HG03196 (cell line): ENCODE measurements around the gene LDLRAD4.
"Not testable (repeated sequence)": the region's sequence is repeated elsewhere in the genome, so short reads cannot be mapped to it uniquely, and the experiment has no call there.

Experiments
- ATAC-seq: cut with Tn5 transposase; IDR thresholded peaks from one replicate; pipeline ENCODE4 v1.9.1; 2021; ENCODE audit not compliant: unreplicated experiment

LDLRAD4 gene

DNA sequence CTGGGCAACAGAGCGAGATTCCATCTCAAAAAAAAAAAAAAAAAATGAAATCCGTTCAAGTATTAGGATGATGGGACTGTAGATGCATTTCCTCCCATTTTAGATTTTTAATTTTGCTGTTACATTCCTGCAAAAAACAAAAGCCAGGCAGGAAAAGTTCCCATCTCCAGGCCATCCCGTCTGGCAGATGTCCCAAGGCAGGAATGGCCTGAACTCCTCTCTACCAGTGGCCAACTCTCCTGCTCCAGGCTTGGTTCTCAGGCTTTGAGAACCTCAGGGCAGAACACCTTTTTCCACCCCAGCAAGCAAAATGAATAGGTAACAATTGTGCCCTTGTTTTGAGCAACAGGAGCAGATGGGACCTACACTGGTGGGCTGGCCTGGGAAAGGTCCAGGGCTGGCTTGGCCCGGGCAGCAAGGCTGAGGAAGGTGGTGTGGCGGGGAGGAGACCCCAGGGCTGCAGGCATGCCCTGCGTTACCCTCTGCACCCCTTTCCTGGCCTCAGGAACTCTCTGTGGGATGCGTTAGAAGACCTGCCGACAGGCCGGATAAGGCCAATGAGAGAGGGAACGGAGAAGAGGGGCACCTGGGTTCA, 421.8 kb downstream of the LDLRAD4 start:
- no peak for ATAC-seq

DNA sequence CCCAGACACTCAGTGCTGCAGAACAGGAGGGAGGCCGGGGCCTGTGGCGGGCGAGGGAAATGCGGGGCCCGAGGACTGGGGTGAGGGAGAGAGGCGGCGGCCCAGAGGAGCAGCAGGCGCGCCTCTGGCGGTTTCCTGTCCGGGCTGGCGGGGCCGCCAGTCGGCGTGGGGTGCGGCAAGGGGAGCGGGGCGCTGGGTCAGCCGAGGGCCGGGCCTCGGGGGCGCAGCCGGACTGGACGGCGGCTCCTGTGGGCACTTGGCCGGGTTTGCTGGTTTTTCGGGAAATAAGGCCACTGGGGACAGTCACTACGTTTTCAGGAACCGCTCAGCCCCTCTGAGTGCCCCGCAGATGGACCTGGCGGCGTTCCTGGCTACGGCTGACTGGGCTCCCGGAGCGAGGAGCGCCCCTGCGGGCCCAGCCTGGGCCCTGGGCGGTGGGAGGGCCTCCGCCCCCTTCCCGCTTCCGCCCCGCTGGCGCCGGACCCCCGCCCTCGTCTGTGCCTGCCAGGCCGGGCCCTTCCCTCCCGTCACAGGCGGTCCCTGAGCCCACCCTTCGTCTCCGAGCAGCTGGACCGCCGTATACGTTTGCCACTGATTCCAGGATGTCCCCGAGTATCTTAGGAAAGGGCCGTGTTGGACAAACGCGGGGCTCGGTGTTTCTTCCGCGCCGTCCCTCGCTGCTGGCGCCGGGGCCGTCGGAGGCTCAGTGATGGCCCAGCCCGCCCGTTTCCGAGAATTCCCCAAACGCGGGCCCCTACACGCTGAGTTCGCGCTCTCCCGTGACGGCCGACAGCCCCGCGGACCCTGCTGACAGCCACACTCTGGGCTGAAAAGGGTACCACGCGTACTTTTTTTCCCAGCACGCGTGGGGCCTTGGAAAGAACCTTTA, 423.2 kb downstream of the LDLRAD4 start:
- ATAC-seq: no peak

DNA sequence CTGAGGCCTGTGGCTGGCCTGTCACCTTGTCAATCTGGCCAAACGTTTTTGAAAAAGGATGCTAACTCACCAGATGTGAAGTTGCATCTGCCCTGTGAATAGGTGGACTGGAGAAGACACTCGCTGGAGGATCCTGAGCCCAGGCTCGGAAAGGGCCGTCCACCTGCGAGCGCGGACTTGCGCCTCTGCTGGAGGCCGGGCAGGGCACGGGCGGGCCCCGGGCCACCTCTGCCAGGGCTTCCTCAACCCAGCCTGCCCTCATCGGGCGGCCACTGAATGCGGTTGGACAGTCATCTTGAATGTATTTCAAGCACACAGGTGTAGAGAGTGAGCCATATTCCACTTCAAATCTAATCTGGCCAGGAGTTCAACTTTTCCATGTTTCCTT, 423.9 kb downstream of the LDLRAD4 start:
- ATAC-seq: no peak

GRCh38 chr18:13643261-13643751, 424.7 kb downstream of the LDLRAD4 start:
- ATAC-seq: no peak

DNA sequence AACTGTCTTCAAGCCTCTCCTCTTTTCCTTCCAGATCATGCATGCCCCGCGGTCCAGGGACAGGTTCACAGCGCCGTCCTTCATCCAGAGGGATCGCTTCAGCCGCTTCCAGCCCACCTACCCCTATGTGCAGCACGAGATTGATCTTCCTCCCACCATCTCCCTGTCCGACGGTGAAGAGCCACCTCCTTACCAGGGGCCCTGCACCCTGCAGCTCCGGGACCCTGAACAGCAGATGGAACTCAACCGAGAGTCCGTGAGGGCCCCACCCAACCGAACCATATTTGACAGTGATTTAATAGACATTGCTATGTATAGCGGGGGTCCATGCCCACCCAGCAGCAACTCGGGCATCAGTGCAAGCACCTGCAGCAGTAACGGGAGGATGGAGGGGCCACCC, 426.5 kb downstream of the LDLRAD4 start:
- no peak for ATAC-seq

- ATAC-seq: no peak
These were observed 428.1 kb downstream of the LDLRAD4 start for GRCh38 chr18:13646633-13647032.

DNA sequence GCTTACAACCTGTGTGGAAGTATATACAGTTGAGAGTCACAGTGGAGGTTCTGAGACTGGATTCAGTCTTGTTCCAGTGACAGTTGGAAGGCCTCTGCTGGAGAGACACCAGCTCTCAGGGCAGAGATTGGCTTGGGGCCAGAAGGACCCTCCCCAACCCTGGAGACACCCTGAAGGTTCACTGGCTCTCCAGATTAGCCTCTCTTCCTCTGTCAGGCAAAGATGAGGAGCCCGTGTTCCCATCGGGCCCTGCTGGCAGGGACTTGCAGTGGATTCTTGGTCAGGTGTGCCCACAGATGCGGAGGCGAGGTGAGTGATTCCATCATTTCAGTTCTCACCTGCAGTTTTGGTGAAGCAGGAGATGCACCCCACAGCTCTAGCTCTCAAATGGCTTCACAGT, 429.2 kb downstream of the LDLRAD4 start:
- ATAC-seq: no peak

DNA sequence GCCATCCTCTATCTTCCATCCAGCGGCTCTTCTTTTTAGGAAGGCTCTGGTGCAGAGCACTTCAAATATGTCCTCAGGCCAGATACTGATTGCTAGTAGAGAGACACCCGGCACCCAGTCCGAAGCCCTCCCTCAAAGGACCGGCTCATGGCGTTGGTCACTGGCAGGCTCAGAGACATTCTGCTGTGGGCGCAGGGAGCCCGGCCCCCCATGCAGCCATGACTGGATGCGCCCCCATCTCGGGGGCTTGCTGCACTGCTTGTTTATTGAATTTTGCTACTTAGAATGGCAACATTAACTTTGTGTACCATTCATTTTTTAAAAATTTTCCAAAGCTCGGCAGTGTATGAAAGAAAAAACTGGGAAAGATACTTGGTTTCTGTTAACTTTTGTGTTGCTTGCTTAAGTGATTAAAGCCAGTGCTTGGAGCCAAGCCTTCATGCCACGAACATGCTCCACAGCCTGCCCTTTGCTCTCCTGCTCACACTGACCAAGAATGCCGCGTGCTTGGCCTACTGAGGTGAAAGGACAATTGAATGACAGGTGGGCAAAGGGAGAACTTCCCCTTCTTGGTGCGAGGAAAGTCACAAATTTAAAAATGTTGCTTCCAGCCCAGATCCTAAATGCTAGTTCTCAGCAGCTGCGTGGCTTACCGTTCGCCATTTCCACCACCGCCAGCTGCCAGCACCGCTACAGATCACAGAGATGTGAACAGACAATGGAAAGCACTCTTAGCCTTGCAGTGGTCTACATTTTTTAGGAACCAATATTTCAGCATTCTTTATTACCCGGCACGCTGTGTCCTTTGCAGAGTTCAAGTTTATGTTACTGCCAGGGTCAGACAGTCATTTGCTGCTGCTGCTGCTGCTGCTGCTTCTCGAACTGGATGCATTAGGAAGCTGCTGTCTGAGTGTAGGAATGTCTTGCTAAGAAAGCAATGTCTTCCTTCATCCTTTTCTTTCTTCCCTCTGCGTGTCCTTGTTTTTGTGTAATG, 431.1 kb downstream of the LDLRAD4 start:
- no peak for ATAC-seq

DNA sequence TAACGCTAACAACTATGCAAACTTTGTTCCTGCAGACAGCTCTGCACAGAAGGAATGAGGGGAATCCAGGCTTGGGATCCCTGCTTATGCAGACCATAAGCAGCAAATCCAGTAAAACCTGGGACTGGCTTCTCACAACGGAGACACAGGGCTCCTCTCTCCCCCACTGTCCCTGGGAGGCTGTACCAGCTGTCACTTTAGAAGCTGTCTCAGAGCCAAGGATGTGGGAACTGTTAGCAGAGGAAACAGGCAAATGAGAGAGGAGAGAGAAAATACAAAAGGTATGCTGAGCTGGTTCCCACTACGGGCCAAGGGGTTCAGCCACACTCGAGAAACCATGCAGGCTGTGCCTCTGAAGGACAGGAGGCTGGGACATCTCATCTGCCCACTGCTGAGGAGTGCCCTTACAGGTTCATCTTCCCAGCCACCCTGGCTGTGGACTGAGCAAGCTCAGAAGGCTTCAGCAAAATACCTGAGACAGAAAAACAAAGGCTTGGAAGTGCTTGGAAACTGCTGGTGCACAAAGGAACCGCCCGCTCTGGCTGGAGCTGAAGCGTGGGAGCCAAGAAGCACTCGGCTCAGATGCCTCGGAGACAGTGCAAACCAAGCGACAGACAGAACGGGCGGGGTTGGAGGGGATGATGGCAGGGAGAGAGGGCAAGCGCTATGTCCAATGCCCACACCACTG, 435.3 kb downstream of the LDLRAD4 start:
- no peak for ATAC-seq

DNA sequence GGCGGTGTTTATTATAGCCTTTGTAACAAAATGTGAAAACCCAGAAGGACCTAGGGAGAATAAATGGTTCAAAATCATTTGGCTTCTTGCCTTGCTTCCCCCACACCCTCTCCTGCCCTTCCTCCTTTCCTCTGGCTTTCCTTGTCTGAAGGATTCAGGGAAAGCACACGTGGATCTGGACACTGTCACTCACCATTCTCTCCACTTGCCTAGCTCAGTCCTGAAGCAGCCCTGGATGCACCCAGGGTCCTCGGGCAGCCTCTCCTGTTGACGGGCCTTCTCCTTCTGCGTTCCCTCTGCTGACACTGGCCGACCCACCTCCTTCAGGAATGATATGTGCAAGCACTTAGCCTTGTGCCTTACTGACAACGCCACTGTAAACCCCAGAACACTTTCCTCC, 439.4 kb downstream of the LDLRAD4 start:
- no peak for ATAC-seq

- no peak for ATAC-seq
These were observed 440.1 kb downstream of the LDLRAD4 start for GRCh38 chr18:13658436-13659204.

DNA sequence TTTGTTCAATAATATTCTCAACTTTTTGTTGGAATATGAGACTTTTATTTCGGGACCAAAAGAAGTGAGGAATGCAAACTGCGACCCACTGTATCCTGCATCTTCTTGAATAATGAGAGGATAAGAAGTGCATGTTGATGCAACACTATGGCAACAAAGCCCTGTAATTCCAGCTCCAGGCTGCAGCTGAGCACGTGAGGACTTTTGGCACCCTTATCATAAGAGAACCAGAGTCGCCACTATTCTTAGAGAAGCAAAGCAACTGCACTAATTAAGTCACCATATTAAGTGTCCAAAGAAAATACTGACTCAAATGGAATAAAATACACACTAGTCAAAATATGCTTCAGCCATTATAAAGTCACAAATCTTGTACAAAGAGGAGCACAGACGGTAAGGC, 441.9 kb downstream of the LDLRAD4 start:
- no peak for ATAC-seq

DNA sequence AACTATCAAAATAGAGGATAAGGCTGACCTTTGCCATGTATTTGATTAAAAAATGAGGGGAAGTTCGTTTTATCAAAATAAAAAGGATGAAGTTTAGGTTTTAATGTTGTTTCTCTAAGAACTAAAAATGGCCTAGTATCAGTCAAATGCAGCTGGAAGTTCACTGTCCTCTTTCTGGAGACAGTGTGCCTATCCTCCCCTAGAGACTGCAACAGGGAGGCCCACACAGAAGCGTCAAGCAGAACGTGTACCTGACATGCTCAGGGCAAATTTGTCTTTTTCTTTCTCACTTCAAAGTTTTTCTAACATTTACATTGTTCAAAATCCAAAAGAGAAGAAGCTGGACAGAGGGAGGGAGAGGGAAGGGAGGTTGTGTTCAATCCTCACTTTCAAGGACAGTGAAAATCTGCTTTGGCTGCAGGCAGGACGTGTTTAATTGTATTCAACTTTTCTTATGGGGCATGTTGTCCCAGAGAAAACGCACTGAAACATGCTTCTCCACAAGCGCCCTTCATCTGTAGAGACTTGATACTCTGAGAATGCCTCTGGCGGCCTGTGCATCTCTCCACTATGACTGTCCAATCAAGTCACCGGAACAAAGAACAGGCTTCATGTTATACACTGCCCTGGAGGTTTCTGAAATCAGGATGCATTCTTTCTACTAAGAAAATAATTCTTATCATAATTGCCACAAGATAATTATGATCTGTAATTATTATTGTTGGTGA, 442.7 kb downstream of the LDLRAD4 start:
- no peak for ATAC-seq

- ATAC-seq: no peak
These were observed 443.3 kb downstream of the LDLRAD4 start for GRCh38 chr18:13661779-13662256.

DNA sequence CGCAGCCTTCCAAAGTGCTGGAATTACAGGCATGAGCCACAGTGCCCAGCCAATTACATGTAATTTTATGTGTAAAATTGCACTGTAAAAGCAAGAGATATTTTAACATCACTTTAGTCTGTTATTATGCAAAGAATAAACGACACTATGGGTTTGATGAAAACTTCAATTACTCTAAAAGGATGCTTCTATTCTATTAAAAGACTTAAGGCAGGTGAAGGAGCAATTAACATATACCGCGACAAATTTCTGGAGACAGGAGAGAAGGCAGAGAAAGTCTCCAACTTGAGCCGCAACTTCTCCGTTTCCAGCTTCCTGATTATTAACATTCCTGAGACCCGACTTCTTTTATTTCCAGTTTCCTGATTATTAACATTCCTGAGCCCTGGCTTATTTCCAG, 454.1 kb downstream of the LDLRAD4 start:
- ATAC-seq: no peak

DNA sequence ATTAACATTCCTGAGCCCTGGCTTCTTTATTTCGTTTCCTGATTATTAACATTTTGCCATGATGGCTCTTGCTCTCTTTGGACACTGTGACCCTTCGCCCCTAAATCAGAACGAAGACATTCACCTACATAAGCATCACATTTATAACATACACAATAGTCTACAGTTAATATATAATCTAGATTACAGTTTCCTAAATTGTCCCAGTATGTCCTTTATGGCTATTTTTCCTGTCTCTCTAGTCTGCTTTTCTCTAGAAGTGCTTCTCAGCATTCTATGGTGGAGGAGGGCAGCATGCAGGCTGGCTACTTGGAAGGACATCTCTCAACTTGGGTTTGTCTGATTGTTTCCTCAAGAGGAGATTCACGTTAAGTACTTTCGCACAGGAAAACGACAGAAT, 457.9 kb downstream of the LDLRAD4 start:
- no peak for ATAC-seq

DNA sequence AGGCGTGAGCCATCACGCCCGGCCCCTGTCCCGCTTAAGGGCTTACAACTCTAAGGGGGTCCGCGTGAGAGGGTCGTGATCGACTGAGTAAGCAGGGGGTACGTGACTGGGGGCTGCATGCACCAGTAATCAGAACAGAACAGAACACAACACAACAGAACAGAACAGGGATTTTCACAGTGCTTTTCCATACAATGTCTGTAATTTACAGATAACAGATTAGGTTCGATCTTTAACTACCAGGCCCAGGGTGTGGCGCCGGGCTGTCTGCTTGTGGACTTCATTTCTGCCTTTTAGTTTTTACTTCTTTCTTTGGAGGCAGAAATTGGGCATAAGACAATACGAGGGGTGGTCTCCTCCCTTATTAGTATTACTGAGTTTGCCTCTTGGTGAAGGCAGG, 458.8 kb downstream of the LDLRAD4 start:
- not testable (repeated sequence) for ATAC-seq

DNA sequence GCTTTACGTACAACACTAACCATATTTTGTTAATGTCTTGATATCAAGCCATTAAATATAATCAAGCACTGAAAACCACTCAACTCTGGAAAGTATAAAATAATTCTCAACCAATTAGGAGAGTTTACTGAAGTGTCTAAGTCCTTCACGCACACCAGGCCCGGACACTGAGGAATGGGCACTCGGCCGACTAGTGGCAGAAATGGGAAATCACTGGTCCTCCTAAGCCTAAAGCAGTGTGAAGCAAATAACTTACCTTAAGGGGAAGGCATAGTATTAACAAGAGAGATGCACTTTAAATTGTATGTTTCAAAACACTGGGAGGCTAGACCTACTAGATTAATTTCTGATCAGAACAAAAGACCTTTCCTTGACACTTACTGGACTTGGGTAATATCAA, 462.1 kb downstream of the LDLRAD4 start:
- no peak for ATAC-seq

DNA sequence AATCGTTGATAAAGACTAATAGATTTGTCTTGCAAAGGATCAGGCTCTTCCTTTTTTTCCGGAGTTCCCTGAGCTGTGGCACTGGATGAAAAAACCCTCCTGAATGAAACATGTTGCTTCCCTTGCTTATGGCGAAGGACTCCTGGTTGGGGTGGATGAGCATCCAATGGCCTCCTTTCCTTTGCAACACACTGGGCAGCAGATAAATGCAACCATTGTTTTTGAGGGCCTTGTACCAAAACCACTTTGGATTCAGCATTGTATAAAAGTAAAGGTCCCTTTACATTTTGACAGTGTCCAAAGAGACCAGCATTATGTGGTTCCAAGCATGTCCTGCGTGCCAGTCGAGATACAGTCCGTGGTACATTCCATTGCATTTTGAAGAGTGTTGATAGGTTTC, 463.1 kb downstream of the LDLRAD4 start:
- ATAC-seq: no peak
